ENCODE measurements around the gene CORO1C. TPM values are rescaled to one million over a fixed set of nuclear protein-coding genes. Genes with fewer than 3 reads are reported as not detected.
A peak's percentile ranks its signal among the peaks of the same experiment; 100 is the strongest.

Gene CORO1C
- total RNA-seq, 4 donors from 2014 or later: 221 to 441 (median 315) TPM

DNA sequence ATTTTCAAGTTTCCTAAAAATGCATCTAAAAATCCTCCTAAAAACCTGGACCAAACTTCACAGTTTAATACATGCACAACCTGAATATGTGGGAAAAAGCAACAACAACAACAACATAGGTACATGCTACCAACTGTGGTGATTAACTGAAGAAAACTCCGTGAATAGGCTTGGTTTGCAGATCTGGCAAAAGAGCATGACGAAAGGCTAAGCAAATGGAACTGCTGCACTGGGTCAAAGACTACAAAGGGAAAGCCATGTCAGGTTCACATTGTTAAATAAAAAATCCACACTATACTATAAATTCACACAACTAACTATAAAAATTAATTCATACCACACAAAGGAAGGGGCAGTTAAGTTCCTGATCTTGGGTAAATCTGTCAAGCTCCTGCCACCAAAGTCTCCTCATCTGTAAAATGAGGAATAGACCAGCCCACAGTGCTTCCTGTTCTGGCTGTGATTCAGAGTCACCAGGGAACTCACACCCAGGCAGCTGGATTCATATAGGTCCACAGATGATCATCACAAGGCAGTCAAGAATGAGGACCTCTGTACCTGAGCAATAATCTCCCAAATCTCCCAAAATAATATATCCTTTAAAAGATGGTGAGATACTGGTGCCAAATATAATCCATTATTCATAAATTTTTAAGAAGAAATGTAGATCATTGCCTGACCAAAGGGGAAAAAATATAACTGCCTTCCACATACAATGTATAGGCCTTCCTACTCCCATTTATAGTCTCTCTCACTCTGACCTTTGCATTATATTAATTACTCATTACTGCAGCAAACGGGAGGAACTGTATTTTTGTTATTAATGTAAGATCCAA lies 7.0 kb downstream of the CORO1C start:
- DNase-seq (ENCODE audit: extremely low spot score): no peak
- no peaks in the 10 kb centered on the region for H3K36me3 ChIP-seq
- WGBS: 29% methylated on average over 3 of the region's 3 CpGs
- peak overlapping the region; percentile 81 to 100 (median 99) for H3K27ac ChIP-seq (replicated peaks in 1 of 4)
- H3K4me3 ChIP-seq: no peak overlapping the region
- no peaks in the 10 kb centered on the region for H3K9me3 ChIP-seq
- TF ChIP-seq EP300 (IDR thresholded peaks at IDR 0.05) (no peak), CTCF (IDR thresholded peaks at IDR 0.05) (no peak), POLR2AphosphoS5 (IDR thresholded peaks at IDR 0.05) (no peak), POLR2A (IDR thresholded peaks at IDR 0.05; ENCODE audit: low read depth) (no peak)
- peaks cover 62 to 99% (median 96%) of the 10 kb centered on the region in 4 donors for H3K4me1 ChIP-seq
- intact Hi-C loops (cut with DNase I): no loop called here
- no peaks in the 10 kb centered on the region for H3K27me3 ChIP-seq

GRCh38 chr12:108722992-108723766 lies 8.1 kb downstream of the CORO1C start:
- intact Hi-C loops (cut with DNase I): no loop called here
- WGBS: 8% methylated on average over 5 of the region's 5 CpGs
- TF ChIP-seq EP300 (IDR thresholded peaks at IDR 0.05): no peak
- no peak for TF ChIP-seq CTCF (IDR thresholded peaks at IDR 0.05)
- TF ChIP-seq POLR2AphosphoS5 (IDR thresholded peaks at IDR 0.05): peak; percentile 17 to 31
- no peak for DNase-seq (ENCODE audit: extremely low spot score)
- no peaks in the 10 kb centered on the region for H3K27me3 ChIP-seq
- H3K9me3 ChIP-seq: no peaks in the 10 kb centered on the region
- H3K36me3 ChIP-seq: no peaks in the 10 kb centered on the region
- H3K27ac ChIP-seq (replicated peaks in 1 of 4): peak overlapping the region; percentile 81 to 100 (median 99)
- H3K4me1 ChIP-seq: peaks cover 65 to 98% (median 97%) of the 10 kb centered on the region in 4 donors
- peak overlapping the region in 1 of 4 donors; percentile 2 for H3K4me3 ChIP-seq

GRCh38 chr12:108722463-108722862 lies 8.9 kb downstream of the CORO1C start:
- Histone ChIP-seq H3K4me1 (peaks cover 66 to 98% (median 97%) of the 10 kb centered on the region in 4 donors), H3K27ac (replicated peaks in 1 of 4) (peak overlapping the region; percentile 81 to 100 (median 99)), H3K36me3 (peaks cover 0 to 1% (median 0%) of the 10 kb centered on the region in 4 donors), H3K27me3 (no peaks in the 10 kb centered on the region), H3K9me3 (no peaks in the 10 kb centered on the region), H3K4me3 (peak overlapping the region in 1 of 4 donors; percentile 2)
- no peak for DNase-seq (ENCODE audit: extremely low spot score)
- TF ChIP-seq POLR2A (IDR thresholded peaks at IDR 0.05; ENCODE audit: low read depth) (no peak), CTCF (IDR thresholded peaks at IDR 0.05) (no peak), EP300 (IDR thresholded peaks at IDR 0.05) (no peak), POLR2AphosphoS5 (IDR thresholded peaks at IDR 0.05) (no peak)
- WGBS: 14% methylated on average over 1 of the region's 1 CpG
- intact Hi-C loops (cut with DNase I): no loop called here

GRCh38 chr12:108721824-108722223 lies 9.5 kb downstream of the CORO1C start:
- 43% methylated on average over 2 of the region's 2 CpGs for WGBS
- Histone ChIP-seq H3K4me1 (peaks cover 67 to 98% (median 97%) of the 10 kb centered on the region in 4 donors), H3K27ac (replicated peaks in 1 of 4) (peak overlapping the region; percentile 81 to 100 (median 99)), H3K27me3 (no peaks in the 10 kb centered on the region), H3K9me3 (no peaks in the 10 kb centered on the region), H3K36me3 (peaks cover 0 to 8% (median 2%) of the 10 kb centered on the region in 4 donors), H3K4me3 (no peak overlapping the region)
- intact Hi-C loops (cut with DNase I): no loop called here
- no peak for TF ChIP-seq POLR2AphosphoS5 (IDR thresholded peaks at IDR 0.05)
- TF ChIP-seq CTCF (IDR thresholded peaks at IDR 0.05): no peak
- TF ChIP-seq EP300 (IDR thresholded peaks at IDR 0.05): no peak
- TF ChIP-seq POLR2A (IDR thresholded peaks at IDR 0.05; ENCODE audit: low read depth): no peak
- DNase-seq (ENCODE audit: extremely low spot score): no peak
